Measurements from ENCODE around the gene ZNF213.

Gene ZNF213

GRCh38 chr16:3144321-3144983 is 9.6 kb downstream of the ZNF213 start:
- POLR2A ChIA-PET, result interaction anchor here (1.1 to 3.3 kb wide), 3 partner anchors 10 to 86 kb away, joined by 3 to 27 read pairs (median 3); partner anchors contain the start of gene ZNF213

DNA sequence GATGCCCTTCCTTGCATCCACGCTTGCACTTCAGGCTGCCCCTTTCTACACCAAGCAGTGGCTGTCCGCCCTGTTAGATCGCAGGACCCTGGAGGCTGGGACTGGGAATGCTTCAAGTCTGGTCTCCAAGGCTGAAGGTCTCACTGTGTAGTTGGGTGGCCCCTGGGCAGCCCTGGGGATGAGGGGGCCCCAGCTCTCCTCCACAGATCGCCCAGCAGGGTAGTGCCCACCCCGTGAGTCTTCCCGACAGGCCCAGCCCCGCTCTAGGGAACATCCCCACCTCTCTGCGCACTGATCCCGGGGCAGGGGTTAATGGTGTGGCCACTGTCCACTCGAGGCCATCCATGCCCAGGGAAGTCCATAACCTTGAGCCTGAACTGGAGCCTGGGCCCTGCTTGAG is 10.3 kb downstream of the ZNF213 start:
- POLR2A ChIA-PET, result interaction anchor here (3.3 kb wide), 1 partner anchor 10 kb away, joined by 27 read pairs; the partner anchor contains the start of gene ZNF213
- CTCF ChIA-PET, result no interaction called here
- no peak for DNase-seq (ENCODE audit: extremely low spot score)
- no peak for TF ChIP-seq ZNF384 (IDR thresholded peaks at IDR 0.05)
- TF ChIP-seq NFRKB (IDR thresholded peaks at IDR 0.05), result no peak
- TF ChIP-seq L3MBTL2 (conservative IDR thresholded peaks at IDR 0.05), result no peak
- TF ChIP-seq PKNOX1 (IDR thresholded peaks at IDR 0.05), result no peak
- no peak for TF ChIP-seq HDGF (IDR thresholded peaks at IDR 0.05; ENCODE audit: borderline replicate concordance)
- no peak for TF ChIP-seq SUZ12 (IDR thresholded peaks at IDR 0.05)
- TF ChIP-seq BHLHE40 (IDR thresholded peaks at IDR 0.05; ENCODE audit: borderline replicate concordance), result no peak
- no peak for TF ChIP-seq ELF4 (IDR thresholded peaks at IDR 0.05)
- TF ChIP-seq FOXA1 (IDR thresholded peaks at IDR 0.05), result no peak
- no peak for TF ChIP-seq CTBP1 (IDR thresholded peaks at IDR 0.05; ENCODE audit: borderline replicate concordance)
- TF ChIP-seq FOXM1 (IDR thresholded peaks at IDR 0.05; ENCODE audit: borderline replicate concordance), result no peak
- no peak for TF ChIP-seq SP1 (IDR thresholded peaks at IDR 0.05)

More at GRCh38 chr16:3144321-3144983, 9.6 kb downstream of the ZNF213 start:
- TF ChIP-seq CTBP1 (IDR thresholded peaks at IDR 0.05; ENCODE audit: borderline replicate concordance) (no peak), PKNOX1 (IDR thresholded peaks at IDR 0.05) (no peak), FOXK2 (IDR thresholded peaks at IDR 0.05) (no peak)
- CTCF ChIA-PET, result no interaction called here
- DNase-seq (ENCODE audit: extremely low spot score), result no peak

GRCh38 chr16:3145660-3146059 is 10.8 kb downstream of the ZNF213 start:
- POLR2A ChIA-PET, result interaction anchor here (3.3 kb wide), 1 partner anchor 11 kb away, joined by 27 read pairs; the partner anchor contains the start of gene ZNF213
- TF ChIP-seq FOXA1 (IDR thresholded peaks at IDR 0.05) (no peak), BHLHE40 (IDR thresholded peaks at IDR 0.05; ENCODE audit: borderline replicate concordance) (no peak), ELF4 (IDR thresholded peaks at IDR 0.05) (no peak), FOXM1 (IDR thresholded peaks at IDR 0.05; ENCODE audit: borderline replicate concordance) (no peak), PKNOX1 (IDR thresholded peaks at IDR 0.05) (no peak), ARNT (IDR thresholded peaks at IDR 0.05) (no peak), FOXK2 (IDR thresholded peaks at IDR 0.05) (no peak), HDGF (IDR thresholded peaks at IDR 0.05; ENCODE audit: borderline replicate concordance) (no peak), CTBP1 (IDR thresholded peaks at IDR 0.05; ENCODE audit: borderline replicate concordance) (no peak), SP1 (IDR thresholded peaks at IDR 0.05) (no peak), SUZ12 (IDR thresholded peaks at IDR 0.05) (no peak), LEF1 (IDR thresholded peaks at IDR 0.05; ENCODE audit: borderline replicate concordance) (no peak), TARDBP (IDR thresholded peaks at IDR 0.05) (no peak), ZNF384 (IDR thresholded peaks at IDR 0.05) (no peak), L3MBTL2 (conservative IDR thresholded peaks at IDR 0.05) (no peak)
- DNase-seq (ENCODE audit: extremely low spot score), result no peak
- CTCF ChIA-PET, result no interaction called here

DNA sequence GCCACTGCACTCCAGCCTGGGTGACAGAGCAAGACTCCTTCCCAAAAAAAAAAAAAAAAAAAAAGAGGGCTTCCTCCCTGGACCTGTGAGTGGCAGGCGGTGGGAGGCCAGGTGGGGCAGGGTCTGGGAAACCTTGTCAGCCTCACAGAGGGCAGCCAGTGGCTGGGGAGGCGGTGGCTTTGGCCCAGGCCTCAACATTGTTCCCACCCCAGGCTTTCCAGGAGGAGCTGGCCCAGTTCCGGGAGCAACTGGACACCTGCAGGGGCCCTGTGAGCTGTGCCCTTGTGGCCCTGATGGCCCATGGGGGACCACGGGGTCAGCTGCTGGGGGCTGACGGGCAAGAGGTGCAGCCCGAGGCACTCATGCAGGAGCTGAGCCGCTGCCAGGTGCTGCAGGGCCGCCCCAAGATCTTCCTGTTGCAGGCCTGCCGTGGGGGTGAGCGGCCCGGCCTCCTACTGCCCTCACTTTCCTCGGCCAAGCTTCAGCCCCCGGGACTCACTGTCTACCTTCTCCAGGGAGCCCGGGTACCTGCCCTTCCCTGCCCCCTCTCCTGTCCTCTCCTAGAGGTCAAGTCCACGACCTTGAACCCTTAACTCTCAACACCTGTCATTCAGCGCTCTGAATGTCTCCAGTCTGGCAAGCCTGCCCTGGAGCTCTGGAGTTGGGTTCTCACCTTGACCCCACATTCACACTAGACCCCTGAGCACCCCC is 12.4 kb downstream of the ZNF213 start:
- TF ChIP-seq TARDBP (IDR thresholded peaks at IDR 0.05) (no peak), SP1 (IDR thresholded peaks at IDR 0.05) (no peak), FOXM1 (IDR thresholded peaks at IDR 0.05; ENCODE audit: borderline replicate concordance) (no peak), HDGF (IDR thresholded peaks at IDR 0.05; ENCODE audit: borderline replicate concordance) (no peak), BHLHE40 (IDR thresholded peaks at IDR 0.05; ENCODE audit: borderline replicate concordance) (no peak), L3MBTL2 (conservative IDR thresholded peaks at IDR 0.05) (no peak)
- DNase-seq (ENCODE audit: extremely low spot score), result no peak
- ChIA-PET POLR2A (interaction anchor here (5.2 kb wide), 1 partner anchor 14 kb away, joined by 78 read pairs; the partner anchor contains the start of gene ZNF213), CTCF (interaction anchor here (1.0 kb wide), 1 partner anchor 36 kb away, joined by 3 read pairs; no protein-coding TSS in a partner anchor)

- no peak for TF ChIP-seq FOXA1 (IDR thresholded peaks at IDR 0.05)
- no peak for TF ChIP-seq L3MBTL2 (conservative IDR thresholded peaks at IDR 0.05)
- TF ChIP-seq FOXM1 (IDR thresholded peaks at IDR 0.05; ENCODE audit: borderline replicate concordance), result no peak
- TF ChIP-seq ZNF384 (IDR thresholded peaks at IDR 0.05), result no peak
- TF ChIP-seq TARDBP (IDR thresholded peaks at IDR 0.05), result no peak
- TF ChIP-seq ARNT (IDR thresholded peaks at IDR 0.05), result no peak
- TF ChIP-seq NFRKB (IDR thresholded peaks at IDR 0.05), result no peak
- TF ChIP-seq CTBP1 (IDR thresholded peaks at IDR 0.05; ENCODE audit: borderline replicate concordance), result no peak
- TF ChIP-seq ELF4 (IDR thresholded peaks at IDR 0.05), result no peak
- TF ChIP-seq LEF1 (IDR thresholded peaks at IDR 0.05; ENCODE audit: borderline replicate concordance), result no peak
- TF ChIP-seq PKNOX1 (IDR thresholded peaks at IDR 0.05), result no peak
- no peak for TF ChIP-seq BHLHE40 (IDR thresholded peaks at IDR 0.05; ENCODE audit: borderline replicate concordance)
- no peak for TF ChIP-seq HDGF (IDR thresholded peaks at IDR 0.05; ENCODE audit: borderline replicate concordance)
- no peak for TF ChIP-seq SUZ12 (IDR thresholded peaks at IDR 0.05)
- TF ChIP-seq FOXK2 (IDR thresholded peaks at IDR 0.05), result no peak
- no peak for TF ChIP-seq SP1 (IDR thresholded peaks at IDR 0.05)
- ChIA-PET POLR2A (interaction anchor here (1.1 to 5.2 kb wide), 2 partner anchors 14 to 88 kb away, joined by 3 to 78 read pairs; partner anchors contain the start of gene ZNF213), CTCF (interaction anchor here (1.0 kb wide), 1 partner anchor 35 kb away, joined by 3 read pairs; no protein-coding TSS in a partner anchor)
- DNase-seq (ENCODE audit: extremely low spot score), result no peak
These were observed 12.9 kb downstream of the ZNF213 start for GRCh38 chr16:3147757-3148104.

All from HEK293T (cell line).